ENCODE measurements around the gene IL27RA. TPM values are rescaled to one million over a fixed set of nuclear protein-coding genes. Genes with fewer than 3 reads are reported as not detected.

Gene IL27RA
- total RNA-seq, 2 donors from 2014 or later = 3.5 to 3.7 TPM

- Histone ChIP-seq H3K27me3 (no peaks in the 10 kb centered on the region), H3K9me3 (peaks cover 4 to 13% of the 10 kb centered on the region in 2 donors), H3K4me3 (peak overlapping the region; percentile 70 to 76), H3K36me3 (peaks cover 8% of the 10 kb centered on the region), H3K27ac (peak overlapping the region in 1 of 2 donors; percentile 43), H3K4me1 (peaks cover 0 to 15% of the 10 kb centered on the region in 2 donors)
- TF ChIP-seq, protein P1, sequence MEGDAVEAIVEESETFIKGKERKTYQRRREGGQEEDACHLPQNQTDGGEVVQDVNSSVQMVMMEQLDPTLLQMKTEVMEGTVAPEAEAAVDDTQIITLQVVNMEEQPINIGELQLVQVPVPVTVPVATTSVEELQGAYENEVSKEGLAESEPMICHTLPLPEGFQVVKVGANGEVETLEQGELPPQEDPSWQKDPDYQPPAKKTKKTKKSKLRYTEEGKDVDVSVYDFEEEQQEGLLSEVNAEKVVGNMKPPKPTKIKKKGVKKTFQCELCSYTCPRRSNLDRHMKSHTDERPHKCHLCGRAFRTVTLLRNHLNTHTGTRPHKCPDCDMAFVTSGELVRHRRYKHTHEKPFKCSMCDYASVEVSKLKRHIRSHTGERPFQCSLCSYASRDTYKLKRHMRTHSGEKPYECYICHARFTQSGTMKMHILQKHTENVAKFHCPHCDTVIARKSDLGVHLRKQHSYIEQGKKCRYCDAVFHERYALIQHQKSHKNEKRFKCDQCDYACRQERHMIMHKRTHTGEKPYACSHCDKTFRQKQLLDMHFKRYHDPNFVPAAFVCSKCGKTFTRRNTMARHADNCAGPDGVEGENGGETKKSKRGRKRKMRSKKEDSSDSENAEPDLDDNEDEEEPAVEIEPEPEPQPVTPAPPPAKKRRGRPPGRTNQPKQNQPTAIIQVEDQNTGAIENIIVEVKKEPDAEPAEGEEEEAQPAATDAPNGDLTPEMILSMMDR (IDR thresholded peaks at IDR 0.05) = no peak
- DNase-seq (ENCODE audit: low spot score) = no peak
Observed at GRCh38 chr19:14088634-14089411, 57.3 kb downstream of the IL27RA start.

DNA sequence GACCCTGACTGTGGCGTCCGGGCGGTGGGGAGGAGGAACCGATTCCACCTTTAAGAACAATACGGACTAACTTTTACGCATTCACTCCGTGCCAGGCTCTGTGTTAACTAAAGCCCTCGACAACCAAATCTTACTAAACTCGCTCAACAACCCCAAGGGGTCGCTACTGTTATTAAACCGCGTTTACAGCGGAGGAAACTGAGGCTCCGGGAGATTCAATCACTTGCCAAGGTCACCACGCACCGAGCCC lies 57.8 kb downstream of the IL27RA start:
- TF ChIP-seq, protein P1 (IDR thresholded peaks at IDR 0.05) = no peak
- no peaks in the 10 kb centered on the region for H3K27me3 ChIP-seq
- H3K9me3 ChIP-seq = peaks cover 4 to 13% of the 10 kb centered on the region in 2 donors
- peaks cover 8% of the 10 kb centered on the region for H3K36me3 ChIP-seq
- H3K4me3 ChIP-seq = peak overlapping the region; percentile 70 to 76
- H3K27ac ChIP-seq = peak overlapping the region in 1 of 2 donors; percentile 43
- no peak for DNase-seq (ENCODE audit: low spot score)
- H3K4me1 ChIP-seq = peaks cover 0 to 15% of the 10 kb centered on the region in 2 donors

- H3K9me3 ChIP-seq = peaks cover 4 to 13% of the 10 kb centered on the region in 2 donors
- H3K4me3 ChIP-seq = peak overlapping the region; percentile 70 to 76
- no peaks in the 10 kb centered on the region for H3K27me3 ChIP-seq
- no peak for DNase-seq (ENCODE audit: low spot score)
- peaks cover 0 to 15% of the 10 kb centered on the region in 2 donors for H3K4me1 ChIP-seq
- peak overlapping the region; percentile 76 to 98 for H3K27ac ChIP-seq
- TF ChIP-seq, protein P1 (IDR thresholded peaks at IDR 0.05) = peak in 1 of 2 donors; percentile 19
- peaks cover 8% of the 10 kb centered on the region for H3K36me3 ChIP-seq
Observed at GRCh38 chr19:14089662-14090508, 58.3 kb downstream of the IL27RA start.

GRCh38 chr19:14090509-14091080 lies 59.0 kb downstream of the IL27RA start, which contains the start of gene SAMD1:
TSS of gene SAMD1 (minus strand) at chr19:14090751.
- peaks cover 4 to 13% of the 10 kb centered on the region in 2 donors for H3K9me3 ChIP-seq
- TF ChIP-seq, protein P1 (IDR thresholded peaks at IDR 0.05) = no peak
- peak within 1 kb of the TSS; percentile 70 to 76 for H3K4me3 ChIP-seq
- peak within 1 kb of the TSS; percentile 92 to 98 for H3K27ac ChIP-seq
- DNase-seq (ENCODE audit: low spot score) = peak; percentile 91
- H3K4me1 ChIP-seq = peaks cover 0 to 15% of the 10 kb centered on the region in 2 donors
- peaks cover 8% of the 10 kb centered on the region for H3K36me3 ChIP-seq
- H3K27me3 ChIP-seq = no peaks in the 10 kb centered on the region

GRCh38 chr19:14091081-14091812 lies 59.7 kb downstream of the IL27RA start:
- Histone ChIP-seq H3K9me3 (peaks cover 4 to 13% of the 10 kb centered on the region in 2 donors), H3K36me3 (peaks cover 9% of the 10 kb centered on the region), H3K4me3 (peak overlapping the region; percentile 70 to 76), H3K4me1 (peaks cover 0 to 15% of the 10 kb centered on the region in 2 donors), H3K27me3 (no peaks in the 10 kb centered on the region), H3K27ac (peak overlapping the region; percentile 92 to 98)
- TF ChIP-seq, protein P1 (IDR thresholded peaks at IDR 0.05) = peak in 1 of 2 donors; percentile 42
- no peak for DNase-seq (ENCODE audit: low spot score)

Data from right atrium auricular region (tissue), 2 donors.